Measurements from ENCODE around the gene TTC39B.

The TTC39B gene

GRCh38 chr9:15133488-15133887 is 173.5 kb downstream of the TTC39B start:
- DNase-seq (ENCODE audit: low spot score), result no peak
- no peak overlapping the region for H3K27ac ChIP-seq
- TF ChIP-seq CTCF (conservative IDR thresholded peaks at IDR 0.05; ENCODE audit: low read depth), result no peak
- CTCF ChIA-PET, result no interaction called here
- POLR2A ChIA-PET (ENCODE audit: low non-redundant PET), result no interaction called here

DNA sequence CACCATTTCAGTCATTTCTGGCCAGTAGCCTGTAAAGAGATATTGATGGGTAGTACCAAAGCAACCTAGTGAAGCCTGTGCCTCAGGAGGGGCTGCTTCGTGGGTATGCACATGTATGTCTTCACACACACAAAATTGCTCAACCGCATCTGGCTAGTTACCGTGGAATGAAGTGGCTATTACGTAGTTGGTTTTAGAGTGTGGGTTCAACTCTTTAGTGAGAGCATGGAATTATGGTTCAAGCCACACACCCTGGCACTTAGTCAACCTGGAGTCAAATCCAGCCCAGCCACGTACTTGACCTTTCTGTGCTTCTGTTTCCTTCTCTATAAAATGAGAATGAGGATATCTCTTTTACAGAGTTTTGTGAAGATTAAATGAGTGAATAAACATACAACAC is 174.9 kb downstream of the TTC39B start:
- TF ChIP-seq CTCF (conservative IDR thresholded peaks at IDR 0.05; ENCODE audit: low read depth), result no peak
- ChIA-PET CTCF (no interaction called here), POLR2A (ENCODE audit: low non-redundant PET) (no interaction called here)
- H3K27ac ChIP-seq, result no peak overlapping the region
- no peak for DNase-seq (ENCODE audit: low spot score)

DNA sequence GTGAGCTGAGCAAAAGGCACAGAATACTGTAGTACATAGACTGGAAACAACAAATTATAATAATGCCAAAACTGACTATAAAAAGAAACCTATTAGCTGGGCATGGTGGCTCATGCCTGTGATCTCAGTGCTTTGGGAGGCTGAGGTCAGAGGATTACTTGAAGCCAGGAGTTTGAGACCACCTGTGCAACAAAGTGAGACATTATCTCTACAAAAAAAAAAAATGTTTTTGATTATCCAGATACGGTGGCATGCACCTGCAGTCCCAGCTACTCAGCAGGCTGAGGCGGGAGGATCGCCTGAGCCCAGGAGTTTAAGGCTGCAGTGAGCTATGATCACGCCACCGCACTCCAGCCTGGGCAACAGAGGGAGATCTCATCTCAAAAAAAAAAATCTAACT is 175.9 kb downstream of the TTC39B start:
- ChIA-PET CTCF (interaction anchor here (0.7 kb wide), 1 partner anchor 66 kb away, joined by 3 read pairs; no protein-coding TSS in a partner anchor), POLR2A (ENCODE audit: low non-redundant PET) (no interaction called here)
- H3K27ac ChIP-seq, result no peak overlapping the region
- DNase-seq (ENCODE audit: low spot score), result no peak
- no peak for TF ChIP-seq CTCF (conservative IDR thresholded peaks at IDR 0.05; ENCODE audit: low read depth)

DNA sequence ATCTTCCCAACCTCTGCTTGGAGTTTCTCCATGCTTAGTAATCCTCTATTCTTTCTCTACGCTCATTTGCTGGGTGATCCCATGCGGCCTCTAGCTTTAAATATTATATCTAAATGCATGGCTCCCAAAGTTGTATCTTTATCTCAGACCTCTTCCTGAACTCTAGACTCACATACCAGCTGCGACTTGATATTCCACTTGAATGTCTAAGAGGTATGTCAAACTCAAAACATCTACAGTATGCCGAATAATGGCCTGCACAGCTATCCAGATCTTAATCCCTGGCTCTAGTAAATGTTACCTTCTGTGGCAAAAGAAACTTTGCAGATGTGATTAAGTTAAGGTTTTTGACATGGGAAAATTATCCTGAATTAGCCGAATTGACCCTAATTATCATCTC is 179.2 kb downstream of the TTC39B start:
- ChIA-PET POLR2A (ENCODE audit: low non-redundant PET) (no interaction called here), CTCF (no interaction called here)
- no peak for DNase-seq (ENCODE audit: low spot score)
- no peak for TF ChIP-seq CTCF (conservative IDR thresholded peaks at IDR 0.05; ENCODE audit: low read depth)
- H3K27ac ChIP-seq, result no peak overlapping the region

- DNase-seq (ENCODE audit: low spot score), result no peak
- ChIA-PET POLR2A (ENCODE audit: low non-redundant PET) (no interaction called here), CTCF (interaction anchor here (0.6 to 1.0 kb wide), 2 partner anchors 14 to 55 kb away, joined by 3 to 4 read pairs; no protein-coding TSS in a partner anchor)
- H3K27ac ChIP-seq, result no peak overlapping the region
- no peak for TF ChIP-seq CTCF (conservative IDR thresholded peaks at IDR 0.05; ENCODE audit: low read depth)
Observed at GRCh38 chr9:15121630-15122029, 185.4 kb downstream of the TTC39B start.

DNA sequence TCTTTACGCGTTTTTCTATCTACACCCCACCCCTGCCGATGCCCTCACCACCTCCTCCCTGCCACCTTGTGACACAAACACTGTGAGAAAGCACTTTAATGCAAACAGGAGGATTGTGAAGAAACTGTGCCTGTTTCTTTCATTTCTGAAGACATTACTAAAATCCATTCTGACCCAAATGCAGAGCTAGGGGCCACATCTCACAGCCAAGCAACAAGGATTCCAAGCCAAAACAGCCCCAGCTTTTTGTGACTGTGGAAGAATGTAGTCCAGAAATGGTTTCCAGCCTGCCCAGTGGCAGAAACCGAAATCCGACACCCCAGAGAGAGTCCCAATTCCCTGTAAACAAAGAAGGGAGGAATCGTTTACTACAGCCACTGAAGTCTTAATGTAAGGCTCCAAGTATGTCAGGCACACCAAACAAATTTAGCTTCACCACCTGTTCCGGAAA is 190.9 kb downstream of the TTC39B start:
- CTCF ChIA-PET, result interaction anchor here (0.6 to 1.2 kb wide), 2 partner anchors 19 to 246 kb away, joined by 3 read pairs; no protein-coding TSS in a partner anchor
- DNase-seq (ENCODE audit: low spot score), result no peak
- no peak for TF ChIP-seq CTCF (conservative IDR thresholded peaks at IDR 0.05; ENCODE audit: low read depth)
- H3K27ac ChIP-seq, result no peak overlapping the region
- POLR2A ChIA-PET (ENCODE audit: low non-redundant PET), result no interaction called here

DNA sequence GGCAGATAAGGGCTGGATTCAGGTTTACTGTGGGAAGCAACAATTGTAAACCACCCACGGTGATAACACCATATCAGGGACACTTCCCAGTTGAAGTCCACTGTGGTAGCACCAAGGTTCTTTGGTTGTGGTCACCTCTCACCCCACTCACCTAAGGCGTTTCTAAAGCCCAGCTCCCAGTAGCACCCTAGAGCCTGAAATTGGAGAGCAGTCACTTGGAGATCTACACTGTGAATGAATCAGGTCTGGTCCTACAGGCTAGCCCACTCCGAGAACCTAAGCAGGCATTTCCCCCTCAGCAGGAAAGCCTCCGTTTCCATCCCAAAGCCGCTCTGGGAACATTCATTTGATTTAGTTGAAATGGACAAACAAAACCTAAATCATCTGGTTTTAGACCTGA is 191.3 kb downstream of the TTC39B start:
- H3K27ac ChIP-seq, result no peak overlapping the region
- no peak for DNase-seq (ENCODE audit: low spot score)
- POLR2A ChIA-PET (ENCODE audit: low non-redundant PET), result no interaction called here
- TF ChIP-seq CTCF (conservative IDR thresholded peaks at IDR 0.05; ENCODE audit: low read depth), result no peak
- CTCF ChIA-PET, result no interaction called here

All from RWPE1 (cell line).